B cell (primary cell): ENCODE results near the gene MFSD8. TPM values are rescaled to one million over a fixed set of nuclear protein-coding genes. Genes with fewer than 3 reads are reported as not detected.

ENCODE experiments used
- ATAC-seq: fragments of 200-7000 bp; cut with Tn5 transposase; one replicate; pipeline ENCODE4 v1.10.0; 2021; ENCODE audit warnings: low read depth, mild to moderate bottlenecking, moderate number of reproducible peaks, moderate library complexity
- CTCF ChIA-PET: fragments of 350-600 bp; sonication (Branson Sonifier 250); formaldehyde crosslinking; loops from one replicate; lab custom pipeline; 2021; ENCODE audit warnings: antibody characterized with exemption, inconsistent platforms; lab: Charles Lee
- POLR2A ChIA-PET: fragments of 350-600 bp; sonication (Branson Sonifier 250); formaldehyde crosslinking; loops from one replicate; lab custom pipeline; 2021; ENCODE audit warnings: antibody characterized with exemption; lab: Charles Lee
- DNase-seq: peaks from one replicate; pipeline ENCODE4 v3.0.0; 2013
- H2AFZ ChIP-seq: 2 replicates; pipeline ENCODE4 v1.6.1; 2012; ENCODE audit warnings: mild to moderate bottlenecking, low read depth, low read length; ENCODE audit not compliant: insufficient read depth, poor library complexity, severe bottlenecking
- H3K27ac ChIP-seq, 2 donors: 1 replicate in 1 of 2; 2 replicates in 1 of 2; pipeline ENCODE4 v1.5.1; 2012 to 2013; ENCODE audit warnings: low read length in 2 of 2, mild to moderate bottlenecking in 2 of 2, moderate library complexity in 1 of 2
- H3K27me3 ChIP-seq, 4 experiments: fragments of 200-600 bp in 1 of 4; sonication (generic) in 1 of 4; replicated peaks in 1 of 4; 1 replicate in 2 of 4; 2 replicates in 2 of 4; pipeline versions ENCODE4 v1.6.1 to v1.7.0; 2013 to 2016; ENCODE audit warnings: low read length in 3 of 4, mild to moderate bottlenecking in 2 of 4, mixed read lengths in 1 of 4, moderate library complexity in 1 of 4; ENCODE audit not compliant: insufficient read depth in 4 of 4, control insufficient read depth in 3 of 4; ENCODE audit errors: control extremely low read depth in 1 of 4
- H3K36me3 ChIP-seq, 2 experiments: replicated peaks in 1 of 2; 1 replicate in 1 of 2; 2 replicates in 1 of 2; pipeline versions ENCODE4 v1.6.1 to v1.7.1; 2013; ENCODE audit warnings: low read length in 1 of 2; ENCODE audit not compliant: insufficient read depth in 2 of 2, control insufficient read depth in 1 of 2; ENCODE audit errors: control extremely low read depth in 1 of 2, extremely low read depth in 1 of 2
- H3K4me1 ChIP-seq, 2 donors: fragments of 200-600 bp in 1 of 2; sonication (generic) in 1 of 2; 1 replicate in 1 of 2; 2 replicates in 1 of 2; pipeline versions ENCODE4 v1.5.1 to v1.6.1; 2013 to 2017; ENCODE audit warnings: low read length in 2 of 2; ENCODE audit not compliant: control insufficient read depth in 2 of 2, insufficient read depth in 2 of 2
- H3K4me2 ChIP-seq: replicated peaks from 2 replicates; pipeline ENCODE3; 2012; ENCODE audit warnings: mild to moderate bottlenecking, low read depth, low read length; ENCODE audit not compliant: poor library complexity, severe bottlenecking
- H3K4me3 ChIP-seq, 5 experiments: fragments of 200-600 bp in 1 of 5; sonication (generic) in 1 of 5; 1 replicate in 3 of 5; 2 replicates in 2 of 5; pipeline versions ENCODE4 v1.5.1 to v1.7.0; 2011 to 2016; ENCODE audit warnings: low read length in 4 of 5, mild to moderate bottlenecking in 4 of 5, low read depth in 2 of 5, control low read depth in 1 of 5, moderate library complexity in 1 of 5; ENCODE audit not compliant: insufficient read depth in 1 of 5; ENCODE audit errors: control extremely low read depth in 1 of 5, extremely low read depth in 1 of 5
- H3K79me2 ChIP-seq: fragments of 200-600 bp; sonication (generic); one replicate; pipeline ENCODE4 v1.6.0; 2016; ENCODE audit warnings: low read length; ENCODE audit not compliant: control insufficient read depth, insufficient read depth
- H3K9ac ChIP-seq: fragments of 200-600 bp; sonication (generic); 2 replicates; pipeline ENCODE4 v1.6.1; 2017; ENCODE audit warnings: mild to moderate bottlenecking, low read length, moderate library complexity
- H3K9me3 ChIP-seq, 3 donors: one replicate each; pipeline versions ENCODE4 v1.6.1 to v1.7.1; 2013; ENCODE audit warnings: low read length in 2 of 3; ENCODE audit not compliant: control insufficient read depth in 2 of 3, insufficient read depth in 1 of 3; ENCODE audit errors: control extremely low read depth in 1 of 3
- H4K20me1 ChIP-seq: 2 replicates; pipeline ENCODE4 v1.6.0; 2012; ENCODE audit warnings: mild to moderate bottlenecking, low read length; ENCODE audit not compliant: insufficient read depth, control insufficient read depth, poor library complexity, severe bottlenecking
- H3K27ac Mint-ChIP-seq: one replicate; pipeline ENCODE4 v1.8.0; 2021; ENCODE audit warnings: mixed read lengths
- H3K27me3 Mint-ChIP-seq: one replicate; pipeline ENCODE4 v1.8.0; 2021; ENCODE audit warnings: mixed read lengths
- H3K4me1 Mint-ChIP-seq: one replicate; pipeline ENCODE4 v1.8.0; 2021; ENCODE audit warnings: mixed read lengths
- H3K4me3 Mint-ChIP-seq: one replicate; pipeline ENCODE4 v1.8.0; 2021; ENCODE audit warnings: mixed read lengths
- H3K9me3 Mint-ChIP-seq: one replicate; pipeline ENCODE4 v1.8.0; 2022; ENCODE audit warnings: mixed read lengths; ENCODE audit not compliant: insufficient read depth
- CTCF ChIP-seq: fragments of 200-600 bp; IDR thresholded peaks from one replicate; pipeline ENCODE4 v1.8.0; 2022; ENCODE audit warnings: antibody characterized with exemption, mild to moderate bottlenecking
- EZH2 ChIP-seq: IDR thresholded peaks from 2 replicates; pipeline ENCODE4 v1.6.1; 2012; ENCODE audit warnings: borderline replicate concordance, low read depth, mild to moderate bottlenecking, moderate library complexity, low read length; ENCODE audit not compliant: insufficient read depth, poor library complexity, severe bottlenecking
- WGBS: methylation state at CpG from one replicate; pipeline ENCODE4 v1.1.5; 2013; ENCODE audit warnings: missing lambda C conversion rate; ENCODE audit not compliant: insufficient coverage; 5-methylcytosine and 5-hydroxymethylcytosine counted together
- intact Hi-C: fragments of 100-400 bp; cut with micrococcal nuclease; formaldehyde crosslinking; loops from one replicate; pipeline ENCODE4 v1.10.0; 2022
- polyA plus RNA-seq: library from polyadenylated mRNA; depleted of rRNA; stranded (reverse); fragments of >200 nt; gene quantifications from 2 replicates; pipeline ENCODE4 v1.2.3, GENCODE V29; 2012
- total RNA-seq, 2 donors: library from RNA; stranded (reverse); fragments of 120-200 nt in 1 of 2; gene quantifications; 1 replicate in 1 of 2; 2 replicates in 1 of 2; pipeline versions ENCODE4 v1.2.3 to v1.2.4, GENCODE V29; 2013 to 2022

MFSD8 gene
- total and polyA plus RNA-seq, 2 donors (not counting 1 experiment from before 2014, with no cell fraction given) = 18.4 to 53.1 TPM

- no peak overlapping the region for H3K27ac Mint-ChIP-seq
- Histone ChIP-seq H3K27me3 (no peaks in the 10 kb centered on the region), H3K9ac (no peak overlapping the region), H3K4me1 (no peaks in the 10 kb centered on the region), H3K4me3 (no peak overlapping the region), H3K4me2 (no peak overlapping the region), H2AFZ (no peak overlapping the region), H3K36me3 (peaks cover 0 to 3% of the 10 kb centered on the region in 2 experiments), H3K9me3 (no peaks in the 10 kb centered on the region), H3K79me2 (no peaks in the 10 kb centered on the region), H3K27ac (no peak overlapping the region), H4K20me1 (no peaks in the 10 kb centered on the region)
- TF ChIP-seq CTCF (no peak), EZH2 (no peak)
- no peaks in the 10 kb centered on the region for H3K4me1 Mint-ChIP-seq
- ChIA-PET CTCF (no interaction called here), POLR2A (no interaction called here)
- no peak overlapping the region for H3K4me3 Mint-ChIP-seq
- H3K9me3 Mint-ChIP-seq = no peaks in the 10 kb centered on the region
- ATAC-seq = no peak
- DNase-seq = no peak
- WGBS = no CpG with 5 or more reads among the region's 1 CpG
- H3K27me3 Mint-ChIP-seq = no peaks in the 10 kb centered on the region
- intact Hi-C loops = no loop called here
Observed at GRCh38 chr4:127896528-127896927, 68.4 kb downstream of the MFSD8 start.

DNA sequence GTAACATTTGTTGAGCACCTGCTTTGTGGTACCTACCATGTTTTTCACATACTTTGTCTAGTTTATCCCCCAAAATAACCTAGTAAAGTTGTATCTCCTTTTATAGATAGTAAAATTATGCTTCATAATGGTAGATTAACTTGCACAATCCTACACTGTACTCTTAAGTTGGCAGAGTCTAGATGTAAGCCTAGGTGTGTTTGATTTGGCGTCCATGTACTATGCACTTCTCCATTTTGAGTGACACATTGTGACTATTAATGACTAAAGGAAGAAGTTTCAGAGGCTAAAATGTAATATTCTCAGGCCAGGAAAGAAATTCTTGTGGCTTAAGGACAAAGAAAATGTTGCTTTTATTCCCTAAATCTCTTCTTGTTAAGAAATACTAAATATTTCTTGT, 68.9 kb downstream of the MFSD8 start:
- CTCF ChIA-PET = no interaction called here
- H3K9me3 Mint-ChIP-seq = no peaks in the 10 kb centered on the region

More for the DNA sequence above, 68.9 kb downstream of the MFSD8 start:
- Histone ChIP-seq H3K4me2 (no peak overlapping the region), H3K79me2 (no peaks in the 10 kb centered on the region), H3K4me1 (no peaks in the 10 kb centered on the region), H3K9ac (no peak overlapping the region), H3K4me3 (no peak overlapping the region), H3K27ac (no peak overlapping the region), H4K20me1 (no peaks in the 10 kb centered on the region), H3K9me3 (no peaks in the 10 kb centered on the region), H3K36me3 (peaks cover 0 to 3% of the 10 kb centered on the region in 2 experiments), H3K27me3 (no peaks in the 10 kb centered on the region), H2AFZ (no peak overlapping the region)
- no peak for TF ChIP-seq EZH2
- TF ChIP-seq CTCF = no peak
- ATAC-seq = no peak
- Mint-ChIP-seq H3K27ac (no peak overlapping the region), H3K27me3 (no peaks in the 10 kb centered on the region), H3K4me1 (no peaks in the 10 kb centered on the region), H3K4me3 (no peak overlapping the region)
- WGBS = 80% methylated on average over 1 of the region's 1 CpG
- POLR2A ChIA-PET = no interaction called here
- no peak for DNase-seq
- intact Hi-C loops = no loop called here
